OCI-LY3 (cell line): ENCODE measurements around the gene TEAD1.

Source experiments
- H2AFZ ChIP-seq: fragments of 200-600, 300-600 bp; shearing (Covaris generic); 2 replicates; pipeline ENCODE4 v1.6.0; 2014; ENCODE audit warnings: antibody characterized with exemption, low read depth, low read length
- H3K27ac ChIP-seq: fragments of 200-600, 300-600 bp; sonication (generic); 2 replicates; pipeline ENCODE4 v1.5.1; 2014; ENCODE audit warnings: mild to moderate bottlenecking, low read length, moderate library complexity, mixed read lengths
- H3K27me3 ChIP-seq: fragments of 200-600, 300-600 bp; sonication (generic); 2 replicates; pipeline ENCODE4 v1.6.1; 2014; ENCODE audit warnings: low read depth, low read length, mixed read lengths
- H3K36me3 ChIP-seq: fragments of 200-600, 300-600 bp; sonication (generic); replicated peaks from 2 replicates; pipeline ENCODE3; 2014; ENCODE audit warnings: low read depth, low read length, mixed read lengths
- H3K4me1 ChIP-seq: fragments of 300-600, 200-600 bp; sonication (generic); 2 replicates; pipeline ENCODE4 v1.6.1; 2014; ENCODE audit warnings: low read length, mixed read lengths
- H3K4me2 ChIP-seq: fragments of 200-600, 300-600 bp; sonication (generic); 2 replicates; pipeline ENCODE4 v1.6.1; 2014; ENCODE audit warnings: low read length, mixed read lengths
- H3K4me3 ChIP-seq: fragments of 300-600, 200-600 bp; sonication (generic); 2 replicates; pipeline ENCODE4 v1.5.1; 2014; ENCODE audit warnings: antibody characterized with exemption, mild to moderate bottlenecking, low read length, moderate library complexity
- H3K79me2 ChIP-seq: fragments of 300-600, 200-600 bp; shearing (Covaris generic); 2 replicates; pipeline ENCODE4 v1.6.1; 2014; ENCODE audit warnings: mild to moderate bottlenecking, low read length, mixed read lengths
- H3K9ac ChIP-seq: fragments of 300-600, 200-600 bp; shearing (Covaris generic); 2 replicates; pipeline ENCODE4 v1.6.0; 2014; ENCODE audit warnings: mild to moderate bottlenecking, low read length, moderate library complexity
- H3K9me3 ChIP-seq: fragments of 200-600, 300-600 bp; shearing (Covaris generic); 2 replicates; pipeline ENCODE4 v1.6.1; 2014; ENCODE audit warnings: low read length, mixed read lengths; ENCODE audit not compliant: insufficient read depth
- H4K20me1 ChIP-seq: fragments of 200-600, 300-600 bp; sonication (generic); 2 replicates; pipeline ENCODE4 v1.6.1; 2016; ENCODE audit warnings: low read length, mixed read lengths; ENCODE audit not compliant: insufficient read depth
- EZH2phosphoT487 ChIP-seq: fragments of 200-600 bp; shearing (Covaris generic); IDR thresholded peaks from 2 replicates; pipeline ENCODE4 v1.6.1; 2018; ENCODE audit warnings: antibody characterized with exemption, mixed run types, low read depth
- TF ChIP-seq, protein P1 (sequence below): fragments of 200-600, 300-600 bp; sonication (generic); IDR thresholded peaks from 2 replicates; pipeline ENCODE4 v1.5.1; 2014; ENCODE audit warnings: antibody characterized with exemption, low read length, low read depth

The TEAD1 gene

DNA sequence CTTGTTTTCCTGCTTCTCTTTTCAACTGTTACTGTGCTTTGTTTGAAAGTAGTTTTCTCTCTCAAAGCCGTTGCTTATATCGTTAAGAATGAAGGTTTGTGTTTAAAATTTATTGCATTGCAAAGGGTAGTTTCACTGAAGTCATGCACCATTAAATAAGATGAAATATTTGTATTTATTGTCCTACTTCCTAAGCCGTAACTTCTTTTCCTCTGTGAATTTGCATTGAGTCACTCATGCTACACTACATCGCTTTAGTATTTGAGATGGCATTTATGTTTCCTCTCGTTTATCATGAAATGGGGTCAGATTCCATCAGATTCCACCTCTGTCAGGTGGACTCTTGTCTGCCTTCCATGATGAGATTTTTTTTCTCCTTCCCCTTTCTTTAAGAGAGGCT is 269.1 kb downstream of the TEAD1 start:
- H3K4me3 ChIP-seq: no peak overlapping the region
- no peak overlapping the region for H3K4me2 ChIP-seq
- no peak overlapping the region for H2AFZ ChIP-seq
- no peaks in the 10 kb centered on the region for H4K20me1 ChIP-seq
- no peaks in the 10 kb centered on the region for H3K36me3 ChIP-seq
- no peaks in the 10 kb centered on the region for H3K79me2 ChIP-seq
- H3K27me3 ChIP-seq: peaks cover 3% of the 10 kb centered on the region; the same call in 1 of the 2 replicates
- TF ChIP-seq, protein P1, sequence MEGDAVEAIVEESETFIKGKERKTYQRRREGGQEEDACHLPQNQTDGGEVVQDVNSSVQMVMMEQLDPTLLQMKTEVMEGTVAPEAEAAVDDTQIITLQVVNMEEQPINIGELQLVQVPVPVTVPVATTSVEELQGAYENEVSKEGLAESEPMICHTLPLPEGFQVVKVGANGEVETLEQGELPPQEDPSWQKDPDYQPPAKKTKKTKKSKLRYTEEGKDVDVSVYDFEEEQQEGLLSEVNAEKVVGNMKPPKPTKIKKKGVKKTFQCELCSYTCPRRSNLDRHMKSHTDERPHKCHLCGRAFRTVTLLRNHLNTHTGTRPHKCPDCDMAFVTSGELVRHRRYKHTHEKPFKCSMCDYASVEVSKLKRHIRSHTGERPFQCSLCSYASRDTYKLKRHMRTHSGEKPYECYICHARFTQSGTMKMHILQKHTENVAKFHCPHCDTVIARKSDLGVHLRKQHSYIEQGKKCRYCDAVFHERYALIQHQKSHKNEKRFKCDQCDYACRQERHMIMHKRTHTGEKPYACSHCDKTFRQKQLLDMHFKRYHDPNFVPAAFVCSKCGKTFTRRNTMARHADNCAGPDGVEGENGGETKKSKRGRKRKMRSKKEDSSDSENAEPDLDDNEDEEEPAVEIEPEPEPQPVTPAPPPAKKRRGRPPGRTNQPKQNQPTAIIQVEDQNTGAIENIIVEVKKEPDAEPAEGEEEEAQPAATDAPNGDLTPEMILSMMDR: no peak
- TF ChIP-seq EZH2phosphoT487: no peak
- no peaks in the 10 kb centered on the region for H3K4me1 ChIP-seq
- no peak overlapping the region for H3K27ac ChIP-seq
- H3K9me3 ChIP-seq: no peaks in the 10 kb centered on the region
- no peak overlapping the region for H3K9ac ChIP-seq

DNA sequence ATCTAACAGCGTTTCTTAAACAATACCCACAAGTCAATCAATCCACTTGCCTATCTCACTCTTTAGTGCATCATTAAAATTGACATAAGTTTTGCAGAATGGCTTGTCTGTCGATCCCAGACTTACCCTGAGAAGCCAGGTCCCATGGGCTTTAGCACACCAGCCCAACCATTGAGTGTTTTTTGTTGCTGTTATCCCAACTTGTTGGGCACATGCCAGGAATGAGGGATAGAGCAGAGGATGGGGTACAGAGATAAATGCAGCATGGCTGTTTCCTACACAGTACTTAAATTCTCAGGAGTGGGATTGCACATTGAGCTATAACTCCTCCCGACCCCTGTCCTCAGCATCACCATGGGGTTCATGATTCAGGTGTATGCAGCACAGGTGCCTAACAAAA is 270.7 kb downstream of the TEAD1 start:
- Histone ChIP-seq H3K79me2 (no peaks in the 10 kb centered on the region), H3K36me3 (no peaks in the 10 kb centered on the region), H3K9ac (no peak overlapping the region), H3K4me1 (peaks cover 5% of the 10 kb centered on the region; the same call in 1 of the 2 replicates), H3K9me3 (no peaks in the 10 kb centered on the region), H3K27me3 (no peaks in the 10 kb centered on the region), H2AFZ (no peak overlapping the region), H3K4me3 (no peak overlapping the region), H3K4me2 (no peak overlapping the region), H3K27ac (no peak overlapping the region), H4K20me1 (no peaks in the 10 kb centered on the region)
- no peak for TF ChIP-seq EZH2phosphoT487
- TF ChIP-seq, protein P1: no peak

DNA sequence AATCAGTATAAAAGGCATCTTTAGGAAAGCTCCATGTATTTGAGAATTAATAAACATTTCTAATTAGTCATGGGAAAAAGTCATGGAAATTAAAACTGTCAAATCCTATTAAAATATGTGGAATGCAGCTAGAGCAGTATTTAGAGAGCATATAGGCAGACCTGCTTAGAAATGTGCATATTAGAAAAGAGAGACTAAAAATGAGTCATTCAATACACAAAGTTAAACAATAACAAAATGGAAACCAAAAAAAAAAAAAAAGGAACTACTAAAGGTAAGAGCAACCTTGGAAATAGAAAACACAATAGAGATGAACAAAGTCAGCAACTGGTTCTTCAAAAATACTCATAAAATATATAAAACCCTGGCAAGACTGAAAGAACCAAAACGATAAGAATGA is 275.2 kb downstream of the TEAD1 start:
- Histone ChIP-seq H3K27me3 (no peaks in the 10 kb centered on the region), H3K4me1 (peaks cover 5% of the 10 kb centered on the region; the same call in 1 of the 2 replicates)

DNA sequence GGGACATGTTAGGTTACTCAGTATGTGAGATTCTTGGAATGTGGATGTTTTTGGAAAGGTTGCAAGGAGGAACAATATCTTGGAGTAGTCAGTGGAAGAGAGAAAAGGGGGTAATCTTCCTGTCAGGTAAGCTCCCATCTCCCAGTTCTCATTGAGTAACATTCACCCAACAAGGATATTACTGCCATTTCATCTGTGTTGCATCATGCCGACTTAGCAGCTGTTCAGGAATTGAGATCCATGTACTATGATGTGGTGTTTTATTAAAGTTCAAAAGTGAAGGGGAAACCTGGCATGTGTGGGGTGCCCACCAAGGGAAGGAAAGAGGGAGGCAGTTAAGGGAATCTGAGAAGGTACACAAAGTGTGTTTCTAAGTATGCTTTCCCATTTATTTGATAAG is 276.4 kb downstream of the TEAD1 start:
- H3K4me1 ChIP-seq: peaks cover 5% of the 10 kb centered on the region; the same call in 1 of the 2 replicates
- no peak overlapping the region for H3K9ac ChIP-seq
- H3K4me2 ChIP-seq: no peak overlapping the region

More for the DNA sequence above, 275.2 kb downstream of the TEAD1 start:
- H3K27ac ChIP-seq: no peak overlapping the region
- H3K4me3 ChIP-seq: no peak overlapping the region
- H3K36me3 ChIP-seq: no peaks in the 10 kb centered on the region
- H3K9me3 ChIP-seq: no peaks in the 10 kb centered on the region; the same call in 1 of the 2 replicates
- no peaks in the 10 kb centered on the region for H3K79me2 ChIP-seq
- TF ChIP-seq, protein P1: no peak
- TF ChIP-seq EZH2phosphoT487: no peak
- no peak overlapping the region for H3K9ac ChIP-seq
- no peaks in the 10 kb centered on the region for H4K20me1 ChIP-seq
- H3K4me2 ChIP-seq: no peak overlapping the region
- H2AFZ ChIP-seq: no peak overlapping the region

More for the DNA sequence above, 276.4 kb downstream of the TEAD1 start:
- TF ChIP-seq, protein P1: no peak
- TF ChIP-seq EZH2phosphoT487: no peak
- Histone ChIP-seq H2AFZ (no peak overlapping the region), H3K79me2 (no peaks in the 10 kb centered on the region), H4K20me1 (no peaks in the 10 kb centered on the region), H3K4me3 (no peak overlapping the region), H3K27ac (no peak overlapping the region), H3K9me3 (no peaks in the 10 kb centered on the region; the same call in 1 of the 2 replicates), H3K27me3 (no peaks in the 10 kb centered on the region), H3K36me3 (no peaks in the 10 kb centered on the region)
